ENCODE results near the gene TGFBR1.

The TGFBR1 gene

DNA sequence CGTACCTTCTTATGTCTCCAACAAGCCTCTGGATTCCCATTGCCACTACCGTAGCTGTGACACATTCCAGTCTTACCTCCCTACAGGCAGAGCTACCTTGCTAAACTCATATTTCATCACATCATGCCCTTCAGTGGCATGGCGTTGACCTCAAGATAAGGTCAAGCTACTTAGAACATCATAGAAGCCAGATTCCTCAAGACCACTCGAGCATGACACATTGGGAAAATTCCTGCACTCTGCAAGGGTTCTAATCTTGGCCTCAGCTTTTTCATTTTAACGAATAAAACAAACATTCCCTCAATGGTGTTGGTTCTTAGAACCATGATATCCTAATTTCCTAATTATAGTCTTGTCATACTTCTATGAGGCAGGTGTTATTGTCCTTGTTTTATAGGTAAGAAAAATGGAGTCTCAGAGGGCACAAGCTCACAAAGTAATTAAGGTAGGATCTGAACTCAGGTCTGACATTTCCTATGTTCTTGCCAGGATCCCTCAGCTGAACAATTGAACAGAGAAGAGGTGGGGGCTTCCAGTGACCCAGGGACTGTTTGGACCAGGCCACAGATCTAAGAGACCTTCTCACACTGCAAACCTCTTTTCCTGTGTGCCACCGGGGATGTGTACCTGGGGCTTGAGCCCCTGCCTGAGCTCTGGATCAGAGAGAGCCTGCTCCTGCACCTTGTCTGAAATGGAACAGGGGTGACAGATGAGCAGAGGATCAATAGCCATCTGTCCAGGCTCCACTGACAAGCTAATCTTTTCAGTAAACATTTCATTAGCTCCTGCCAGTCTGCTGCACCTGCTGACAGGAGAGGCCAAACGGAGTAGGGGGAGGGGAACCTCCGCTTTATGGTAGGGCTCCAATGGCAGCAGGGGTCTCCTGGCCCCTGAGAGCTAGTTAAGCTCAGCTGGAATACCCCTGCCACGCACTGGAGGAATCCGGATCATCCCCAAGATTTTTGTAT, 67.5 kb downstream of the TGFBR1 start:
- DNase-seq, result peak; percentile 33

DNA sequence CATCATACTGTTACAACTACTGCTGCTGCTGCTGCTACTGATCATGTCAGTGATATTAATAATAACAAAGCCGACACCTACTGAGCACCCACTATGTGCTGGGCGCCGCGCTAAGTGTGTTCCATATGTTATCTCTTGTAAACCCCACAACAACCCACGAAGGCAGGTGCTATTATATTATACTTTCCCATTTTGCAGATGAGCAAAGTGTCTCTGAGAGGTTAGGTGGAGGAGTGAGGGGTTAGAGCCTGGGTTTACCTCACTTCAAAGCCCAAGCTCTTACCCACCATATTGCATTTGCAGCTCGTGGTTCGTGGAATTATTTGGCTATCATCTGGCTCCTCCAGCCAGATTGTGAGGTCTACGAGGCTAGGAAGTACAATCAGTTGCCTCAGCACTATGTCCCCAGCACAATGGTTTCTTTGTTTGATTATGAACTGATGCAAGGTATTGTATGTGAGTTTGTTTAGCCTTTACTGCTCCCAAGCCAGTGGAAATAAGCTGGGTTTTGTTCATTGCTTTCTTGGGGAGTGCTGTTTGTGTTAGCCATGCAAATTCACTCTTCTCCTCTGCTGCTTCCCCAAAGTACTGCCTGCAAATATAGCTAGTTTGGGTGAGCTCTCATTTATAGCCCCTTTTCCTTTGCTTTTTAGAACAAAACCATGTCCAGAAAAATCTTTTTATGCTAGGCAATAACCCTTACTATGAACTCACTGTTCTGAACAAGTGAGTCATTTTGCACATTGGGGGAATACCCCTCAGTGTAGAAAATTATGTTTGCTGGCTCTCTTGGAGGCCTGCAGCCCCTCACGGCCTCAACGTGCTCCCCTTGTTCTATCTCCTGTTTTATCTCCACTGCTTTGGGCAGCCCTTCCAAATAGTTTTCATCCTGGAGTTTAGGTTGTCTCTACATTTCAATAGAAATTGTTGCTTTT, 68.9 kb downstream of the TGFBR1 start:
- peak; percentile 14 for DNase-seq

GRCh38 chr9:99176527-99177013, 71.7 kb downstream of the TGFBR1 start:
- no peak for DNase-seq

DNA sequence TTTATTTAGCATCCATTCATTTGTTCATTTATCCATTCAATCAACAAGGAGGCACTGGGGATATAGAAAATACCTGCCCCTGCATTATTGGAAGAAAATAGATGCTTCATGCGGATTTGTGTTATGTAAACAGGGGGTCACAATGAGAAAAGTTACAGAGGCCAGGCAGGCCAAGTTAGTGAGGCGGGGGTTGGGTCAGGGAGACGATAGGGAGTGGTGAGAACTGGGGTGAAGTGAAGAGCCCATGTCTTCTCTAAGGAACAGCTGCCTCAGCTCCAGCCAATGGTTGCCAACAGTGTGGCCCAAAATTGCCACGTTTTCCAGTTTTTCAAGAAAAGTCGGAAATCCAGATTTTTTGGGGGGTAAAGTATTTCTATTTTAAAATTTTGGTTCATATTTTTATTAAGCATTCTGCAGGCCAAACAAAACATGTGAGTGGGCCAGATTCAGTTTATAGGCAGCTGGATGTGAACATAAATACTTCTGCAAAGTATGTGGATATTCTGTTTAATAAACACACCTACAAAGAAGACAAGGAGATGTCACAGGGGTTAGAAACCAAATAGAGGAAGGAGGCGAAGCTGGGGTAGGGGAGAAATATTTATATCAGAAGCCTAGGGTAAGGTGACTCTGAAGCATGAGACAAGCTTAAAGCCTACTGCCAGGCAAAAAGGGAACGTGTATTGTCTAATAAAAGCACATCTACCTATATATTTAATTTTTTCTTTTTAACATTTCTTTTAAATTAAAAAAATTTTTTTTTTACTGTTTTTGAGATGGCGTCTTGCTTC, 72.9 kb downstream of the TGFBR1 start:
- DNase-seq, result no peak

DNA sequence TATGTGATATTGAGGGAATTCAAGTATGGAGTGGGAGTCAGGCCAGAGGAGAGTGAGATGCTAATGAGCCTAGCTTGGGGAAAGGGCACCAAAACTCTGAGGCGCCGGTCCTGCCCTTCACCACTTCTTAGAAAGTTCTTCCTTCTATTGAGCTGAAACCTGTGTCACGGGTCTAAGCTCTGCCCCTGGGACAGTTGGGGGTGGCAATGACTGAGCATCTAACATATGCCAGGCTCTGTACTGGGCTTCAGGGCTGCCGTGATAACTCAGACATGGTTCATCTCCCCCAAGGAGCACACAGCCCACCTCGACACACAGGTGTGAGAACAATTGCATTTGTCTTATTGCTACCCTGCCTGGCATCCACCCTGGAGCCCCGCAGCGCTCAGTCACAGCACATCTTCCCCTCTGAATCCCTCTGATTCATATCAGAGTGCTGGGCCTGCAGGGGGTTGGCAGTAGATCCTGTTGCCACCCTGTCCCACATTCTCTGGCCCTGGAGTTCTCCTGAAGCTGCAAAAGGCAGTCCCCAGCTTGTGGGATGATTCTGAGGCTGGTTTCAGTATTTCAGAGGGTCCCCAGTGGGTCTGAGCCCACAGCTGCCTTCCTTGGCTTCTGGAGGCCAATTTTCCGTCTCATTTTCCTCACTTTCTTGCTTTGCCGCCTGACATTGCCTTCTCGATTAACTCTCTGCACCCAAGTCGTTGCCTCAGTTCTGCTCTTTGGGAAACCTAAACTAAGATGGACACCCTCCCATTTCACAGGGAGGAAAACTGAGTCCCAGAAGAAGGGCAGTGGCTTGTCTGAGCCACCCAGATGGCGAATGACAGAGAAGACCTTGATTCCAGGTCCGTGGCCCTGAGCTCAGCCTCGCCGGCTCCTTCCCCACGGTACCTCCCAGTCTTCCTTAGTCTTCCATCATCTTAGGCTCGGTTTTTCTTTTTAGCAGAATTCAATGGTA, 74.3 kb downstream of the TGFBR1 start:
- DNase-seq, result no peak

DNA sequence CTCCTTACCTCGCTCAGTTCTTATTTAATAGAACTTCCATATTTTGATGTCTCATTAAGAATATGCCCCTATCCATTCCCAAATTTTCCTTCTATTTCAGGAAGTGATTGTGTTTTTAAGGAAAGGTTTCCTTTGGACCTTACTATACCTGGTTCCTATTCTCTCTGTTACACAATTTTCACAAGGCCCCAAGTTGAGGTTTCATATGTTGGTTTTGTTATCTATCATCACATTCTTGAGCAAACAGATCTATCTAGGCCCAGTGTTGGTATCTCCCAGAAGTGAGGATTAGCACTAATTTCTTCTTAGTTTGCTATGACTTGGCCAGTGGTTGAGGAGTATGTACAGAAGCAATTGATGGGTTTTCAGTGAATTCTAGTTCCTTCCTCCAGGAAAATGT, 75.3 kb downstream of the TGFBR1 start:
- DNase-seq, result no peak

DNA sequence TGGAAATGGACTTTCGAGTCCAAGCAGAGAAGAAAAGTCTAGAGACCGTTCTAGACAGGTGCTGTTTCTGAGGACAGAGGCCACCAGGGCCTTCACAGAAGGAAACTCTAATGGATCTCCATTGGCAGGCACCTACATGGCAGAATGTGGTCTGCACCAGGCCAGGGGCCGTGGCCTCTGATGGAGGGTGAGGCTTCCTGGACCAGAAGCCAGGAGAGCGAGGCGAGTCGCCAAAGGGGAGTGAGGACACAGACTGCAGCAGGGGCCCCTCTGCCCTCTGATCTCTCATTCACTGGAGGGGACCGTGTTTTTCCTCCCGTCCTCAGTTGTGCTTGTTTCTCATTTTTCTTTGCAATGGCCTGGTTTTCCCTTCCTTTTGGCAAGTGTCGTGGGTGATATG, 75.7 kb downstream of the TGFBR1 start:
- no peak for DNase-seq

GRCh38 chr9:99181206-99181605, 76.3 kb downstream of the TGFBR1 start:
- DNase-seq, result no peak

- no peak for DNase-seq
Measured at GRCh38 chr9:99181621-99182020, 76.7 kb downstream of the TGFBR1 start.

DNA sequence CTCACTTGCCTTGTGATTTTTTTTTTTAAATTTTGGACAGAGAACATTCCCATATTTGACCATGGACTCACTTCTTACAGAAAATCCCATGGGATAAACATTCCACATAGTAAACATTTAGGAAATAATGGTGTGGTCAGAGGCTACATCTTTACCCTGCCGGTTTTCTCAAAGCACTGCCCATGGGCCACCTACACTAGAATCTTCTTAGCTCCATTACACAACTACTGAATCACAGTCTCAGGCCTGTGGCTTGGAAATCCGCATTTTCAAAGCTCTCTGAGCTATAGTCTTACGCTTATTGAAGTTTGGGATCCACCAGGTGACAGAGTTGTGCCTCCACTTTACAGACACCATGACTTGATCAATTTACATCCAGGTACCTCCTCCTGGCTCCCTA, 77.4 kb downstream of the TGFBR1 start:
- no peak for DNase-seq

DNA sequence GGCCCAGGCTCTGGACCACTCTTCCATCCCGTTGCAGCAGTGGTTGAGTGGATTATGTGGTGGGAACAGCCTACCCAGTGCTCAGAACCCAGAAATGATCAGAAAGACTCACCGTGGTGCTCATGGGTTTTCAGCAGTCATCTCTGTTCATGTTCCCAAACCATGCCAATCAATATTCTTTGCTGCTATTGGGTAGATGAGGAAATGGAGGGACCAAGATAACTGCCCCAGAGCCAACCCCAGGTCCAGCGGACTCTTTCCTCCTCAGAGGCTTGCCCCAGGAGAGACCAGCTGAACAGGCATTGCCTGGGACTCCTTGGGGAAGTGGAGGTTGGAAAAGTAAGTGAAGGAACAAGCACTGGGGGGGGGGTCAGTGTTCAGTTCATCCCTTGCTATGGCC, 78.7 kb downstream of the TGFBR1 start:
- no peak for DNase-seq

DNA sequence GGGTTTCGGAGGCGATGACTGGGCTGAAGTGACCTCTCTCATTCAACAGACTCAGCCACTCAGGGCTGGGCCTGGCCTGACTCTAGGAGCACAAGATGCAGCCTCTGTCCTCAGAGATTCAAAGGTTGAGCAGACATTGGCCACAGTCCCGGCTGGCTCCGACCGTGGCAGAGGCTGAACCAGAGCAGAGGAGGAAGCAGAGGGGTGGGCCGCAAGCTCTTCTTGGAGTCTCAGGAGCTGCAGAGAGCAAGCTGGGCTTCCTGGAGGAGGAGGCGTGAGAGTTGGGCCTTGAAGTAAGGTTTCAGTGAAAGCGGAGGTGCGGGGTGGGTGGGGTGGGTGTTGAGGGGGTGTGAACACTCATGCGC, 79.2 kb downstream of the TGFBR1 start:
- DNase-seq, result no peak

- DNase-seq, result peak; percentile 81
Measured at GRCh38 chr9:99184475-99185347, 79.8 kb downstream of the TGFBR1 start.

DNA sequence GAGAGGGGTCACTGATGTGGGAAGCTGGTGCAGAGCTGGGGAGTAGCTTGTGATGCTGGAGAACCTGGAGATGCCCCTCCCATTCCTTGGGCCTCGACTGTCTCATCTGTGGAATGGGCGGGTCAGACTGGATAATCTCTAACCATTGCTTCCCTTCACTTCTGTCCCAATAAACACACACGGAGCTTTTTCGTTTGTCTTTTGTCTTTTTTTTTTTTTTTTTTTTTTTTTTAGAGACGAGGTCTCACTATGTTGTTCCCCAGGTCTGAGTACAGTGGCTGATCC, 80.4 kb downstream of the TGFBR1 start:
- no peak for DNase-seq

DNA sequence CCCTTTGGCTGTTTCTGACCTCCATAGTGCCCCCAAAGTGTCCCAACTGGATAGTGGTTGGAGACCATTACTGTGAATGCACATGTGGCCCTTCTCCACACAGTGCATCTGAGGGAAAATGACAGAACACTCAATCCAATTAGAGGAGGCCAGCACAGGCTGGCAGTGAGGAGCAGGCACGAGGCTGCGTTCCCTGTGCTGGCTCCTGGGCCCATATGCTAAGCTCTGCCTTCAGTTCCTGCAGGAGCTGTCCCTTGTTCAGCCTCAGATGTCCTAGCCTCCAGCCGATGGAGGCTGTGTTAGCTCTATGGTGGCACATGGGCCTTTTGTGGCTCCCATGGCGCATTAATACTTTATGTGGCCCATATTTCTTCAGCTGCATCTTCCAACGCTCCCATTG, 81.0 kb downstream of the TGFBR1 start:
- DNase-seq, result no peak

DNA sequence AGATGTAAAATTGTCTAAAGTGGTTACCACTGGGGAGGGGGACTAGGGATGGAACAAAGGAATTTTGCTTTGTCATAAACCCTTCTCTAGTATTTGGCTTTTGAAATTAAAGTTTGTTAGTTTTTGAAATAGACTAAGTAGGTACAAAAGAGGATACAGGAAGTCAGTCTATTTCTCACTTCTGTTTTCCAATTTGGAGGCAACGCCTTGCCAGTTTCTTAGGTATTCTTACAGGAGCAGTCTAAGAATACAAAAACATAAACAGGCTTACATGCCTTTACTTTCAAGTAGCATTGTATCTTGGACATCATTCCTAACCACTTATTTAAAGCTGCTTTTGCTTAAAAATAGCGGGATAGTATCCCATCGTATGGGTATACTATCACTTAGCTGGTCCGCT, 82.4 kb downstream of the TGFBR1 start:
- DNase-seq, result no peak

GRCh38 chr9:99189186-99189585, 84.3 kb downstream of the TGFBR1 start:
- no peak for DNase-seq

DNA sequence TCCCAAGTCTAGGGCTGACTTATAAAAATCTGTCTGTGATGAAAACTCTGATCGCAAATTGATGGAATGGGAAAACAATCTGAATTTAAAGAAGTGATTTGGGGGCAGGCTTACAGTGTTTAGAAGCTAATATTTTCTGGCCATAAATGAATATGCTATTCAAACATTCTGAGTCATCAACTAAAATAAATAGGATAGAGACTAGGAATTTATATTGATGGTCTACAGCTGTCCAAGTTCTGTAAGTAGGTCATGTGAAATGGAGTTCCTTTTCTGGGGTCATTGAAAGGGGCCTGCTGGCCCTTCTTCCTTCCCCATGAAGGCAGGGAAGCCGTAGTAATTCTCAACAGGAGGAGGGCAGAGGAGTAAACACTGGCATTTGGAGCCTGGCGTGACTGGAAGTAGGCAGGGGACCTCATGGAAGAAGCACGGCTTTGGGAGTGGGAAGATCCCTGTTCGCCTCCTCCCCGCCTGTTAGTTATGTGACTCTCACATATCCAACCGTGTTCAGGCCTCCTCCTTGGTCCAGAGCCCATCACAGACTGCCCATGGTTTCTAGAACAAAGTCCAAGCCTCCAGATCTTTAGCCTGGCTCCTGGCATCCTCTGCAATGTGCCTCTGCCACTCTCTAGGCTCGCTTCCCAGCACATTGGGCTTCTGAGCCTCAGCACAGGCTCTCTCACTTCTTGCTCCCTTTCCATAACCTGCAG, 85.1 kb downstream of the TGFBR1 start:
- no peak for DNase-seq

DNA sequence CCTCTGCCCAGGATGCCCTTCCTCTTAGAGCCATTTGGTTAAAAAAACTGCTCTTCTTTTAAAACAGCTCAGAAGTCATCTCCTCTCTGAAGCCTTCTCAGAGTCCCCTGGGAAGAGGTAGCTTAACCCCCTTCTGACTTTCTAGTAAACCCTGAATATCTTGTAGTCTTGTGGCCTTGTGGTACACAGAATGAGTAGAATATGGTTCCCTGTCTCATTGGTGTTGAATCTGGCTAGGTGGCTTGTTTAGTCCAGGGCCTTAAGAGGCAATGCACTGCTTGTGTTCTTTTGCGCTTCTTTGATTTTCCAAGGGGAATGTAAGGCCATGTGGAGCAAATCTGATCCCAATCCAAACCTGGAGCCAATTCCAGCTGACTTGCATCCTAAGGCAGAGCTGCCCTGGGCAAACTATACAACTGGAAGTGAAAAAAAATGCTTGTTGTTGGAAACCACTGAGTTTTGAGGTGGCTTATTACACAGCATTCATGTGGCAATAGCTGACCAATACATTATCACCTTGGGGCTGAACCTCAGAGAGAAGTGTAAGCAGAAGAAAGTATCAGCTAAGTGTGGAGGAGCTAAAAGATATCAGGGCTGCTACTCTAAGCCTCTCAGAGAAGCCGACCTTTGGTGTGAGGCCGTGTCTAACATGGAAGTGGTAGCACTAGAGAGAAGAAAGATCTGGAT, 85.8 kb downstream of the TGFBR1 start:
- DNase-seq, result no peak

Measured in DMS153 (cell line).